Kidney (tissue), 14 donors: Measurements from ENCODE around the gene MED7. TPM values are rescaled to one million over a fixed set of nuclear protein-coding genes. Genes with fewer than 3 reads are reported as not detected.
"Not testable (repeated sequence)": the region's sequence is repeated elsewhere in the genome, so short reads cannot be mapped to it uniquely, and the experiment has no call there.

Experiments
- DNase-seq, 5 donors: peaks; one replicate each; pipeline ENCODE4 v3.0.0-alpha.2; 2013 to 2020
- FAIRE-seq: peaks from 2 replicates; lab custom pipeline; 2012; peaks lifted over from hg19 to GRCh38; lab: Jason Lieb, UNC
- H3K27ac ChIP-seq, 2 donors: one replicate each; pipeline ENCODE4 v1.7.0; 2013; ENCODE audit warnings: low read depth in 2 of 2, low read length in 2 of 2, inconsistent platforms in 1 of 2
- H3K27me3 ChIP-seq: one replicate; pipeline ENCODE4 v1.7.1; 2013; ENCODE audit warnings: low read length, inconsistent platforms; ENCODE audit not compliant: control insufficient read depth, insufficient read depth
- H3K36me3 ChIP-seq, 3 donors: one replicate each; pipeline versions ENCODE4 v1.7.0 to v1.7.1; 2013; ENCODE audit warnings: low read length in 3 of 3, control low read depth in 1 of 3, inconsistent platforms in 1 of 3; ENCODE audit not compliant: insufficient read depth in 3 of 3, control insufficient read depth in 2 of 3
- H3K4me1 ChIP-seq, 3 donors: one replicate each; pipeline versions ENCODE4 v1.7.0 to v1.7.1; 2013; ENCODE audit warnings: low read length in 3 of 3, inconsistent platforms in 1 of 3, low read depth in 1 of 3; ENCODE audit not compliant: control insufficient read depth in 2 of 3, insufficient read depth in 2 of 3
- H3K4me3 ChIP-seq, 3 donors: one replicate each; pipeline versions ENCODE4 v1.7.0 to v1.8.1; 2013; ENCODE audit warnings: low read length in 3 of 3, control low read depth in 1 of 3, inconsistent platforms in 1 of 3
- H3K9ac ChIP-seq, 3 donors: one replicate each; pipeline versions ENCODE4 v1.7.0 to v1.7.1; 2013; ENCODE audit warnings: low read length in 3 of 3, control low read depth in 1 of 3, inconsistent platforms in 1 of 3
- H3K9me3 ChIP-seq, 3 donors: one replicate each; pipeline versions ENCODE4 v1.7.0 to v1.7.1; 2013; ENCODE audit warnings: low read length in 3 of 3, control low read depth in 1 of 3, inconsistent platforms in 1 of 3; ENCODE audit not compliant: control insufficient read depth in 2 of 3, insufficient read depth in 1 of 3
- CTCF ChIP-seq: IDR thresholded peaks from 3 replicates; pipeline ENCODE4 v1.5.1; 2012; ENCODE audit warnings: mild to moderate bottlenecking, moderate library complexity, borderline replicate concordance; ENCODE audit not compliant: insufficient read depth; ENCODE audit errors: extremely low read depth
- intact Hi-C: fragments of 100-400 bp; cut with DNase I; formaldehyde crosslinking; loops from one replicate; pipeline ENCODE4 v1.11.1; 2022
- polyA plus RNA-seq: library from polyadenylated mRNA; stranded (reverse); fragments of 350-450 nt; fragmentation: Illumina TruSeq; extraction: RNeasy Lipid Tissue Mini Kit (QIAGEN cat#74804); gene quantifications from one replicate; pipeline ENCODE4 v1.2.3, GENCODE V29; 2014; ENCODE audit warnings: low read depth, low replicate concordance; ENCODE audit not compliant: insufficient read depth
- total RNA-seq: library from RNA; stranded (reverse); fragmentation: NEBNext Ultra II Directional; extraction: Animal tissue kit (Norgen Biotek cat#: 25700); gene quantifications from one replicate; pipeline ENCODE4 v1.2.1, GENCODE V29; 2021
- donor health status: control.
- donor health status: control.
- donor health status: control.
- donor health status: control.
- donor health status: control.
- donor health status: DM: yes; HTN: yes; CAD: no.
- donor health status: Normal renal cell carcinoma (clear cell type).

Gene MED7
- total and polyA plus RNA-seq, 2 donors from 2014 or later, result 18.2 to 28.6 TPM

GRCh38 chr5:157187046-157187754, 44.5 kb upstream of the MED7 start:
- Histone ChIP-seq H3K4me1 (no peaks in the 10 kb centered on the region), H3K4me3 (no peak overlapping the region), H3K36me3 (no peaks in the 10 kb centered on the region), H3K27ac (no peak overlapping the region), H3K9ac (no peak overlapping the region), H3K9me3 (no peaks in the 10 kb centered on the region), H3K27me3 (no peaks in the 10 kb centered on the region)
- intact Hi-C loops, result no loop called here
- TF ChIP-seq CTCF, result no peak
- FAIRE-seq (no peak), DNase-seq (no peak)

GRCh38 chr5:157186309-157187045, 43.8 kb upstream of the MED7 start:
- no peaks in the 10 kb centered on the region for H3K9me3 ChIP-seq
- H3K36me3 ChIP-seq, result no peaks in the 10 kb centered on the region
- no peak overlapping the region for H3K27ac ChIP-seq
- intact Hi-C loops, result no loop called here
- DNase-seq (no peak), FAIRE-seq (no peak)
- H3K27me3 ChIP-seq, result no peaks in the 10 kb centered on the region
- no peak overlapping the region for H3K9ac ChIP-seq
- TF ChIP-seq CTCF, result no peak
- H3K4me1 ChIP-seq, result no peaks in the 10 kb centered on the region
- H3K4me3 ChIP-seq, result no peak overlapping the region

- H3K9me3 ChIP-seq, H3K27me3 ChIP-seq, H3K4me3 ChIP-seq, DNase-seq, FAIRE-seq, H3K36me3 ChIP-seq, H3K9ac ChIP-seq, intact Hi-C loops, H3K27ac ChIP-seq, H3K4me1 ChIP-seq: not testable (repeated sequence)
These were observed 42.5 kb upstream of the MED7 start for GRCh38 chr5:157185122-157185521.

GRCh38 chr5:157184117-157184670, 41.5 kb upstream of the MED7 start:
- Histone ChIP-seq H3K4me1 (no peaks in the 10 kb centered on the region), H3K27ac (no peak overlapping the region), H3K4me3 (no peak overlapping the region), H3K27me3 (no peaks in the 10 kb centered on the region), H3K9ac (no peak overlapping the region), H3K9me3 (no peaks in the 10 kb centered on the region), H3K36me3 (no peaks in the 10 kb centered on the region)
- FAIRE-seq (no peak), DNase-seq (no peak)
- intact Hi-C loops, result no loop called here
- no peak for TF ChIP-seq CTCF
